ENCODE data around the gene ALPP. TPM values are rescaled to one million over a fixed set of nuclear protein-coding genes. Genes with fewer than 3 reads are reported as not detected.
"Not testable (repeated sequence)": the region's sequence is repeated elsewhere in the genome, so short reads cannot be mapped to it uniquely, and the experiment has no call there.

Gene ALPP
- total RNA-seq, 1 donor from 2014 or later = not detected

DNA sequence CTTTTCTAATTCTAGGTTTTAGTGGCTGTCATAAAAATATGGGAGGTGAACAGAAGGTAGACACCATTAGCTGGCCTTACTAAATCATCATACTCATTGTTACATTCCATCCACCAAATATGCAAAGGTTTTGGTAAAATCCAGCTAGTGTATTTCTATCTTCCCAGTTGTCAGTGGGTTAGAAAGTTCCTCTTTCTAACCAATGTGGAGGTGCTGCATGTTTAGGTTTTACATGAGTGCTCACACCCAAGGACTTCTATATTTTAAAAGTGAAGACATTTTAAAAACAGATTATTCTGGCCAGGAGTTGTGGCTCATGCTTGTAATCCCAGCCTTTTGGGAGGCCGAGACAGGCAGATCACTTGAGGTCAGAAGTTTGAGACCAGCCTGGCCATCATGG, 5.9 kb downstream of the ALPP start:
- no peak overlapping the region for H3K27ac Mint-ChIP-seq
- Histone ChIP-seq H2AFZ (replicated peaks) (no peak overlapping the region), H3K27ac (no peak overlapping the region), H3K4me3 (no peak overlapping the region), H3K4me1 (peaks cover 4% of the 10 kb centered on the region), H3F3A (ENCODE audit: low read depth) (peaks cover 7% of the 10 kb centered on the region), H3K79me2 (ENCODE audit: low read depth) (no peaks in the 10 kb centered on the region), H3K36me3 (no peaks in the 10 kb centered on the region), H3K9ac (no peak overlapping the region), H4K20me1 (ENCODE audit: low read depth) (no peaks in the 10 kb centered on the region), H3K27me3 (peaks cover 71% of the 10 kb centered on the region), H3K4me2 (no peak overlapping the region), H3K9me3 (ENCODE audit: low read depth) (no peaks in the 10 kb centered on the region)
- no peak for DNase-seq (ENCODE audit: low spot score)
- H3K4me3 Mint-ChIP-seq = no peak overlapping the region
- H3K36me3 Mint-ChIP-seq = no peaks in the 10 kb centered on the region
- H3K9me3 Mint-ChIP-seq = peaks cover 3% of the 10 kb centered on the region
- H3K4me1 Mint-ChIP-seq = peaks cover 4% of the 10 kb centered on the region
- TF ChIP-seq EZH2 (IDR thresholded peaks at IDR 0.05) (no peak), EZH2phosphoT487 (IDR thresholded peaks at IDR 0.05) (no peak)
- TF ChIP-seq, protein P1, sequence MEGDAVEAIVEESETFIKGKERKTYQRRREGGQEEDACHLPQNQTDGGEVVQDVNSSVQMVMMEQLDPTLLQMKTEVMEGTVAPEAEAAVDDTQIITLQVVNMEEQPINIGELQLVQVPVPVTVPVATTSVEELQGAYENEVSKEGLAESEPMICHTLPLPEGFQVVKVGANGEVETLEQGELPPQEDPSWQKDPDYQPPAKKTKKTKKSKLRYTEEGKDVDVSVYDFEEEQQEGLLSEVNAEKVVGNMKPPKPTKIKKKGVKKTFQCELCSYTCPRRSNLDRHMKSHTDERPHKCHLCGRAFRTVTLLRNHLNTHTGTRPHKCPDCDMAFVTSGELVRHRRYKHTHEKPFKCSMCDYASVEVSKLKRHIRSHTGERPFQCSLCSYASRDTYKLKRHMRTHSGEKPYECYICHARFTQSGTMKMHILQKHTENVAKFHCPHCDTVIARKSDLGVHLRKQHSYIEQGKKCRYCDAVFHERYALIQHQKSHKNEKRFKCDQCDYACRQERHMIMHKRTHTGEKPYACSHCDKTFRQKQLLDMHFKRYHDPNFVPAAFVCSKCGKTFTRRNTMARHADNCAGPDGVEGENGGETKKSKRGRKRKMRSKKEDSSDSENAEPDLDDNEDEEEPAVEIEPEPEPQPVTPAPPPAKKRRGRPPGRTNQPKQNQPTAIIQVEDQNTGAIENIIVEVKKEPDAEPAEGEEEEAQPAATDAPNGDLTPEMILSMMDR (IDR thresholded peaks at IDR 0.05) = no peak
- peaks cover 56% of the 10 kb centered on the region for H3K27me3 Mint-ChIP-seq (ENCODE audit: insufficient read depth, low read depth)

DNA sequence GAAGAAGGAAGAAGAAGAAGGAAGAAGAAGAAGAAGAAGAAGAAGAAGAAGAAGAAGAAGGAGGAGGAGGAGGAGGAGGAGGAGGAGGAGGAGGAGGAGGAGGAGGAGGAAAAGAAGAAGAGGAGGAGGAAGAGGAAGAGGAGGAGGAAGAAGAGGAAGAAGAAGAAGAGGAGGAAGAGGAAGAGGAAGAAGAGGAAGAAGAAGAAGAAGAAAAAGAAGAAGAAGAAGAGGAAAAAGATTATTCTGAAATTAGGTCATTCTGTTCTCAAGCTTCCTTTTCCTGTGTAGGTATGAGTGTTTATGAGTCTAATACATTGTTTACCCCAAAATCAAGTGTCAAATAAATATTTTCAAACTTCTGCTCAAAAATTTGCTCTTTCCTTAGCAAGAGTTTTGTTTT, 6.5 kb downstream of the ALPP start:
- peaks cover 77% of the 10 kb centered on the region for H3K27me3 ChIP-seq
- H3K4me2 ChIP-seq; H3K9ac ChIP-seq; H3K27ac ChIP-seq; H3K4me1 ChIP-seq; H3K4me3 Mint-ChIP-seq; H3F3A ChIP-seq (ENCODE audit: low read depth); H4K20me1 ChIP-seq (ENCODE audit: low read depth); H3K9me3 Mint-ChIP-seq; H3K79me2 ChIP-seq (ENCODE audit: low read depth); H3K4me3 ChIP-seq; H3K36me3 Mint-ChIP-seq; H2AFZ ChIP-seq (replicated peaks); H3K4me1 Mint-ChIP-seq; DNase-seq (ENCODE audit: low spot score); H3K36me3 ChIP-seq; H3K9me3 ChIP-seq (ENCODE audit: low read depth); H3K27ac Mint-ChIP-seq: not testable (repeated sequence)
- H3K27me3 Mint-ChIP-seq (ENCODE audit: insufficient read depth, low read depth) = peaks cover 62% of the 10 kb centered on the region

DNA sequence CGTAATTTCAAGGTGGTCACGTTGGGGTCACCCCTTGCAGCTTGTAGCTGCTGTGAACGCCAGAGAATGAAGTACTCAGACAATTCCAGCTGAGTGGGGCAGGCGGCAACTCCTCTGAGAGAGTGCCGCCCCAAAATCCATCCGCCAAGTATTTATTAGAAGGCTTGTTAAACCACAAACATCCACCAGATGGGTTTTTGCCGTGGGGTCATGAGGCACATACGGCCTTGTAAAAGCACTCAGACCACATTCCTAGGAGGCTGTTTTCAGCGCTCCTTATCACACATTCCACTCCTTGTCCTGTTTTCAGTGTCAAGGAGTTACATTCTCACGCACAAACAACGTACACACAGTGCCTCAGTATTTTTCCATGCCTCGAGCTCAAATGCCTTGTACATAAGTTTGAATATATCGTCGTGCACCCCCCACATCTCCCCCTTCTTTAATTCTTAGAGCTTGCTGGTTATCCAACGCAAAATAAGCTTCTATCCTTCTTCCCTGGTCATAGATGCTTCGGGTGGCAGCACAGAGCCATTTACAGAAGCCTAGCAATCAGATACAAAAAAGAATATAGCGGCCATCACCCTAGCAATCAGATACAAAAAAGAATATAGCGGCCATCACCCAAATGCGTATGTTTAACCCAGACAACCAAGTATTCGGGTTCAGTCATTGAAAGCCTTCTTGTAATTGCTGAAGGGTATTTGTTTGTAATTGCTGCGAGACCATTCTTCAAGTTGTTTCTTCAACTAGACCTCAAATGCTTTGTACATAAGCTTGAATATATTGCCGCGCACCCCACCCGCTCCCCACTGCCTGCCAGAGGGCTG, 7.3 kb downstream of the ALPP start:
- Histone ChIP-seq H3K9ac (no peak overlapping the region), H3K4me1 (peaks cover 8% of the 10 kb centered on the region), H3K4me3 (no peak overlapping the region), H3K27me3 (peaks cover 86% of the 10 kb centered on the region), H3K4me2 (no peak overlapping the region), H2AFZ (replicated peaks) (no peak overlapping the region), H3F3A (ENCODE audit: low read depth) (peaks cover 7% of the 10 kb centered on the region), H3K36me3 (no peaks in the 10 kb centered on the region), H3K27ac (no peak overlapping the region), H3K9me3 (ENCODE audit: low read depth) (no peaks in the 10 kb centered on the region), H4K20me1 (ENCODE audit: low read depth) (no peaks in the 10 kb centered on the region), H3K79me2 (ENCODE audit: low read depth) (no peaks in the 10 kb centered on the region)
- Mint-ChIP-seq H3K4me1 (peaks cover 8% of the 10 kb centered on the region), H3K4me3 (peak overlapping the region; percentile 53), H3K27me3 (ENCODE audit: insufficient read depth, low read depth) (peaks cover 69% of the 10 kb centered on the region), H3K36me3 (no peaks in the 10 kb centered on the region), H3K9me3 (peaks cover 3% of the 10 kb centered on the region), H3K27ac (no peak overlapping the region)
- TF ChIP-seq EZH2 (IDR thresholded peaks at IDR 0.05) (no peak), EZH2phosphoT487 (IDR thresholded peaks at IDR 0.05) (no peak)
- TF ChIP-seq, protein P1 (IDR thresholded peaks at IDR 0.05) = no peak
- DNase-seq (ENCODE audit: low spot score) = peak; percentile 22

DNA sequence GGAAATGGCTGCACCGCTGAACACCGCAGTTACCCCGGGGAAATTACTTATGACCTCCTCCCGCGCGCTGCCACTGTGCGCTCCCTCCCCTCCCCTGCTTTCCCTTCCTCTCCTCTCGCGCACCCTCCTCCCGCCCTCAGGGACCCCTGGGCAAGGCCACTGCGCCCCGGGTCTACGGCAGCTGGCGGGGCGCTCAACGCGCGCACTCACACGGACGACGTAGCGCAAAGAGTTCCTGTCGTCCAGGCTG, 7.9 kb downstream of the ALPP start:
- peaks cover 8% of the 10 kb centered on the region for H3K4me1 Mint-ChIP-seq
- H3K9me3 Mint-ChIP-seq = peaks cover 3% of the 10 kb centered on the region
- H3K36me3 ChIP-seq = no peaks in the 10 kb centered on the region
- peak; percentile 38 for DNase-seq (ENCODE audit: low spot score)
- no peak overlapping the region for H3K27ac Mint-ChIP-seq
- H3K4me2 ChIP-seq = peak overlapping the region; percentile 39
- H3K27me3 Mint-ChIP-seq (ENCODE audit: insufficient read depth, low read depth) = peaks cover 72% of the 10 kb centered on the region
- peaks cover 86% of the 10 kb centered on the region for H3K27me3 ChIP-seq
- peak overlapping the region; percentile 53 for H3K4me3 Mint-ChIP-seq
- H3K9me3 ChIP-seq (ENCODE audit: low read depth) = no peaks in the 10 kb centered on the region
- H3K4me3 ChIP-seq = no peak overlapping the region
- H3K4me1 ChIP-seq = peaks cover 8% of the 10 kb centered on the region
- no peak overlapping the region for H3K9ac ChIP-seq
- H2AFZ ChIP-seq (replicated peaks) = no peak overlapping the region
- H3K79me2 ChIP-seq (ENCODE audit: low read depth) = no peaks in the 10 kb centered on the region
- H3F3A ChIP-seq (ENCODE audit: low read depth) = peaks cover 7% of the 10 kb centered on the region
- no peak overlapping the region for H3K27ac ChIP-seq
- no peaks in the 10 kb centered on the region for H4K20me1 ChIP-seq (ENCODE audit: low read depth)
- TF ChIP-seq, protein P1 (IDR thresholded peaks at IDR 0.05) = no peak
- peak; percentile 80 for TF ChIP-seq EZH2phosphoT487 (IDR thresholded peaks at IDR 0.05)
- no peak for TF ChIP-seq EZH2 (IDR thresholded peaks at IDR 0.05)
- H3K36me3 Mint-ChIP-seq = no peaks in the 10 kb centered on the region

Measured in neural progenitor cell (in vitro differentiated cells).